Erythroblast (primary cell): ENCODE results near the gene DUSP10.

Source experiments
- GATA1 ChIP-seq: IDR thresholded peaks from 2 replicates; pipeline ENCODE4 v1.6.1; 2011; ENCODE audit warnings: low read depth, mild to moderate bottlenecking, control low read depth, low read length, moderate library complexity
- POLR2A ChIP-seq: IDR thresholded peaks from 2 replicates; pipeline ENCODE4 v1.6.1; 2011; ENCODE audit warnings: mild to moderate bottlenecking, low read length

DNA sequence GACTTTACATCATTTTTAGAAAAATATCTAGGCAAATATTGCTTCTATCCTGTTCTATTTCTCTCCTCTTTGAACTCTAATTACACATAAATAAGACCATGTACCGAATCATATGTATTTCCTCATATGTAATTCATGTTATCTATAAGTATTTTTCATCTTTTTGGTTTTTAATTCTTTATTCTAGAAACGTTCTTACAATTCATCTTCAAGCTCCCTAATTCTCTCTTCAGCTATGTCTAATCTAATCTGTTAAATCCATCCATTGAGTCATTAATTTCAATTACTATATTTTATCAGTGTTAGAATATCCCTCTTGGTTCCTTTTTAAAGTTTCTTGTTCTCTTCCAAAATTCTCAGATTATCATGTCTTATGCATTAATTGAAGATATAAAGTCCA, 61.8 kb downstream of the DUSP10 start:
- TF ChIP-seq POLR2A (no peak), GATA1 (no peak)
